MCF 10A (cell line): ENCODE data around the gene BBS5. TPM values are rescaled to one million over a fixed set of nuclear protein-coding genes. Genes with fewer than 3 reads are reported as not detected.

Experiments
- BruUV-seq: library from RNA; stranded (reverse); fragments of 400-500 nt; replicated peaks from 2 replicates; lab custom pipeline; 2021; lab: Mats Ljungman, UMichigan
- CTCF ChIA-PET: fragments of 300-600 bp; sonication (Branson Sonifier 250); formaldehyde crosslinking; extraction: SDS; loops from one replicate; lab custom pipeline; 2021; ENCODE audit warnings: antibody characterized with exemption, inconsistent platforms; lab: Yijun Ruan, JAX
- POLR2A ChIA-PET: fragments of 300-600, 350-650 bp; sonication (Branson Sonifier 250); formaldehyde crosslinking; extraction: SDS; loops from one replicate; lab custom pipeline; 2020; ENCODE audit warnings: antibody characterized with exemption, inconsistent platforms; lab: Yijun Ruan, JAX
- DNase-seq: peaks from one replicate; pipeline ENCODE4 v3.0.0-alpha.2; 2018; ENCODE audit not compliant: unreplicated experiment
- H3K27ac Mint-ChIP-seq: one replicate; pipeline ENCODE4 v1.8.0; 2022; ENCODE audit warnings: mild to moderate bottlenecking, low read depth, mixed read lengths; ENCODE audit not compliant: unreplicated experiment
- H3K27me3 Mint-ChIP-seq: one replicate; pipeline ENCODE4 v1.8.0; 2022; ENCODE audit warnings: mixed read lengths; ENCODE audit not compliant: insufficient read depth, unreplicated experiment
- H3K36me3 Mint-ChIP-seq: one replicate; pipeline ENCODE4 v1.8.0; 2022; ENCODE audit warnings: mild to moderate bottlenecking, moderate library complexity, mixed read lengths; ENCODE audit not compliant: insufficient read depth, unreplicated experiment
- H3K4me1 Mint-ChIP-seq: one replicate; pipeline ENCODE4 v1.8.0; 2022; ENCODE audit warnings: mixed read lengths; ENCODE audit not compliant: insufficient read depth, unreplicated experiment
- H3K4me3 Mint-ChIP-seq: one replicate; pipeline ENCODE4 v1.8.0; 2022; ENCODE audit warnings: mild to moderate bottlenecking, moderate library complexity, mixed read lengths; ENCODE audit not compliant: unreplicated experiment
- H3K9me3 Mint-ChIP-seq: one replicate; pipeline ENCODE4 v1.8.0; 2022; ENCODE audit warnings: mixed read lengths; ENCODE audit not compliant: unreplicated experiment
- intact Hi-C: fragments of 100-400 bp; cut with micrococcal nuclease; formaldehyde crosslinking; loops from 2 replicates; pipeline ENCODE4 v1.14.1; 2022
- total RNA-seq: library from RNA; stranded (reverse); gene quantifications from 2 replicates; pipeline ENCODE4 v1.2.3, GENCODE V29; 2022
- TF ChIP-seq, protein P1 (sequence below): fragments of 200-600 bp; IDR thresholded peaks from one replicate; pipeline ENCODE4 v1.8.0; 2022; ENCODE audit warnings: antibody characterized with exemption, mild to moderate bottlenecking; ENCODE audit not compliant: unreplicated experiment

The BBS5 gene
- total RNA-seq, 1 experiment from 2014 or later: 9.0 TPM

DNA sequence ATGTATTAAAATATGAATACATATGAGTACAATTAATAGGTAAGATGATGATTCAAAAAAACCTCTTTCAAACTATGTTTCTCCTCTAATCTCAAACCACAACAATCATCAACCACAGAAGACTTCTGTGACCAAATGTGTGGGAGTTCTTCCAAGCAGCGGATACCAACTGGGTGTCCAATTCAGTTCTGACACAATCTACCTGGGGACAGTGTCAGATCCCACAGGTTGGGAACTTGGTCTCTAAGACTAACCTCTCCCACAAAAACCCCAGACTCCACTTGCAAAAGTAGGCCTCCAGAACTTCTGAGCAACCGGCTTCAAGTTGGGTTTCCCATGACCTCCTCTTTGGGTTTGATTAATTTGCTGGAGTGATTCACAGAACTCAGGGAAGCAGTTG is 67.5 kb downstream of the BBS5 start:
- POLR2A ChIA-PET: no interaction called here
- Mint-ChIP-seq H3K9me3 (no peaks in the 10 kb centered on the region), H3K4me1 (no peaks in the 10 kb centered on the region), H3K27ac (no peak overlapping the region), H3K36me3 (peaks cover 52% of the 10 kb centered on the region), H3K4me3 (no peak overlapping the region), H3K27me3 (no peaks in the 10 kb centered on the region)
- DNase-seq: no peak
- intact Hi-C loops: no loop called here
- TF ChIP-seq, protein P1, sequence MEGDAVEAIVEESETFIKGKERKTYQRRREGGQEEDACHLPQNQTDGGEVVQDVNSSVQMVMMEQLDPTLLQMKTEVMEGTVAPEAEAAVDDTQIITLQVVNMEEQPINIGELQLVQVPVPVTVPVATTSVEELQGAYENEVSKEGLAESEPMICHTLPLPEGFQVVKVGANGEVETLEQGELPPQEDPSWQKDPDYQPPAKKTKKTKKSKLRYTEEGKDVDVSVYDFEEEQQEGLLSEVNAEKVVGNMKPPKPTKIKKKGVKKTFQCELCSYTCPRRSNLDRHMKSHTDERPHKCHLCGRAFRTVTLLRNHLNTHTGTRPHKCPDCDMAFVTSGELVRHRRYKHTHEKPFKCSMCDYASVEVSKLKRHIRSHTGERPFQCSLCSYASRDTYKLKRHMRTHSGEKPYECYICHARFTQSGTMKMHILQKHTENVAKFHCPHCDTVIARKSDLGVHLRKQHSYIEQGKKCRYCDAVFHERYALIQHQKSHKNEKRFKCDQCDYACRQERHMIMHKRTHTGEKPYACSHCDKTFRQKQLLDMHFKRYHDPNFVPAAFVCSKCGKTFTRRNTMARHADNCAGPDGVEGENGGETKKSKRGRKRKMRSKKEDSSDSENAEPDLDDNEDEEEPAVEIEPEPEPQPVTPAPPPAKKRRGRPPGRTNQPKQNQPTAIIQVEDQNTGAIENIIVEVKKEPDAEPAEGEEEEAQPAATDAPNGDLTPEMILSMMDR: no peak
- CTCF ChIA-PET: no interaction called here
- BruUV-seq: no TSS peak

Other genes starting within 250 kb of the BBS5 start
- gene LRP2, start 117.0 kb upstream of the BBS5 start, total RNA-seq: 0.02 and 0.07 TPM in 2 replicates
- gene KLHL41, start 30.2 kb downstream of the BBS5 start, total RNA-seq: 0.34 and 0.35 TPM in 2 replicates
- gene FASTKD1, start 94.4 kb downstream of the BBS5 start, total RNA-seq: 34.5 and 39.9 TPM in 2 replicates
- 64.7 and 80.2 TPM in 2 replicates for gene PPIG, start 104.9 kb downstream of the BBS5 start, total RNA-seq
- gene CFAP210, start 214.9 kb downstream of the BBS5 start, total RNA-seq: not detected in 2 replicates
- gene PHOSPHO2, start 215.0 kb downstream of the BBS5 start, total RNA-seq: 5.4 and 6.0 TPM in 2 replicates